Testis (tissue), 2 donors: Measurements from ENCODE around the gene CXorf38.
A peak's percentile ranks its signal among the peaks of the same experiment; 100 is the strongest.

Experiments
- CTCF ChIP-seq, 3 experiments: fragments of 450-650 bp in 2 of 3; fragments of 200-600 bp in 1 of 3; sonication (generic) in 1 of 3; IDR thresholded peaks; one replicate each; pipeline ENCODE4 v1.5.1; 2016 to 2019; ENCODE audit warnings: antibody characterized with exemption in 3 of 3, mild to moderate bottlenecking in 2 of 3, moderate library complexity in 1 of 3
- POLR2A ChIP-seq: fragments of 450-650 bp; IDR thresholded peaks from one replicate; pipeline ENCODE4 v1.6.1; 2017; ENCODE audit warnings: antibody characterized with exemption, mild to moderate bottlenecking, moderate library complexity

GRCh38 chrX:40663880-40664630 lies 16.7 kb upstream of the CXorf38 start:
- peak in 1 of 3 experiments; percentile 29 for TF ChIP-seq CTCF (IDR thresholded peaks at IDR 0.05)
- no peak for TF ChIP-seq POLR2A
